Measurements from ENCODE around the gene DCAF15.

GRCh38 chr19:14002571-14003250, 50.4 kb downstream of the DCAF15 start:
- no peak for TF ChIP-seq CTCF (conservative IDR thresholded peaks at IDR 0.05)
- TF ChIP-seq ZFX (IDR thresholded peaks at IDR 0.05): no peak

Data from C4-2B (cell line).